Gastroesophageal sphincter (tissue), 4 donors: Measurements from ENCODE around the gene POU1F1. TPM values are rescaled to one million over a fixed set of nuclear protein-coding genes. Genes with fewer than 3 reads are reported as not detected.

Source experiments
- ATAC-seq: fragments of 150-250 bp; one replicate; pipeline ENCODE4 v1.9.1; 2016; ENCODE audit warnings: mild to moderate bottlenecking, moderate library complexity
- H3K27ac ChIP-seq, 4 donors: fragments of 200-600 bp; sonication (generic) in 3 of 4; 1 replicate in 3 of 4; 2 replicates in 1 of 4; pipeline ENCODE4 v1.5.1; 2016 to 2019
- H3K27me3 ChIP-seq: fragments of 200-600 bp; sonication (generic); one replicate; pipeline ENCODE4 v1.5.1; 2019
- H3K36me3 ChIP-seq, 2 donors: fragments of 200-600 bp; sonication (generic); one replicate each; pipeline ENCODE4 v1.5.1; 2019; ENCODE audit warnings: control low read depth in 1 of 2
- H3K4me1 ChIP-seq, 3 donors: fragments of 200-600 bp; sonication (generic); 1 replicate in 2 of 3; 2 replicates in 1 of 3; pipeline ENCODE4 v1.5.1; 2016 to 2019; ENCODE audit warnings: control low read depth in 2 of 3
- H3K4me3 ChIP-seq, 2 donors: fragments of 200-600 bp; sonication (generic); one replicate each; pipeline ENCODE4 v1.5.1; 2019; ENCODE audit warnings: mild to moderate bottlenecking in 1 of 2, moderate library complexity in 1 of 2
- H3K9me3 ChIP-seq, 3 donors: fragments of 200-600 bp; sonication (generic); one replicate each; pipeline ENCODE4 v1.5.1; 2017 to 2019; ENCODE audit warnings: control low read depth in 2 of 3
- EP300 ChIP-seq: sonication (generic); formaldehyde crosslinking; IDR thresholded peaks from one replicate; pipeline ENCODE4 v1.6.1; 2017; ENCODE audit warnings: antibody characterized with exemption, mild to moderate bottlenecking
- POLR2A ChIP-seq, 2 donors: fragments of 450-650 bp; IDR thresholded peaks; one replicate each; pipeline ENCODE4 v1.6.1; 2017; ENCODE audit warnings: antibody characterized with exemption in 2 of 2, mild to moderate bottlenecking in 2 of 2, moderate library complexity in 1 of 2
- POLR2AphosphoS5 ChIP-seq: sonication (generic); formaldehyde crosslinking; IDR thresholded peaks from one replicate; pipeline ENCODE4 v1.6.1; 2017; ENCODE audit warnings: antibody characterized with exemption
- WGBS, 2 donors: methylation state at CpG; one replicate each; pipeline ENCODE4 v1.1.5; 2018; ENCODE audit warnings: low coverage in 1 of 2; 5-methylcytosine and 5-hydroxymethylcytosine counted together
- small RNA-seq, 4 donors: library from RNA; depleted of rRNA; stranded (forward); fragments of <200 nt; gene quantifications; one replicate each; pipeline ENCODE3, GENCODE V24; 2016
- total RNA-seq, 4 donors: library from RNA; depleted of rRNA; stranded (reverse); fragments of >200 nt; gene quantifications; one replicate each; pipeline ENCODE4 v1.1.0, GENCODE V29; 2016
- TF ChIP-seq, protein P1 (sequence below), 4 experiments: fragments of 200-600 bp in 2 of 4; fragments of 450-650 bp in 2 of 4; sonication (generic) in 1 of 4; IDR thresholded peaks; one replicate each; pipeline ENCODE4 v1.5.1; 2017 to 2019; ENCODE audit warnings: antibody characterized with exemption in 4 of 4, mild to moderate bottlenecking in 2 of 4, moderate library complexity in 2 of 4

The POU1F1 gene
- total RNA-seq, 4 donors from 2014 or later = not detected

DNA sequence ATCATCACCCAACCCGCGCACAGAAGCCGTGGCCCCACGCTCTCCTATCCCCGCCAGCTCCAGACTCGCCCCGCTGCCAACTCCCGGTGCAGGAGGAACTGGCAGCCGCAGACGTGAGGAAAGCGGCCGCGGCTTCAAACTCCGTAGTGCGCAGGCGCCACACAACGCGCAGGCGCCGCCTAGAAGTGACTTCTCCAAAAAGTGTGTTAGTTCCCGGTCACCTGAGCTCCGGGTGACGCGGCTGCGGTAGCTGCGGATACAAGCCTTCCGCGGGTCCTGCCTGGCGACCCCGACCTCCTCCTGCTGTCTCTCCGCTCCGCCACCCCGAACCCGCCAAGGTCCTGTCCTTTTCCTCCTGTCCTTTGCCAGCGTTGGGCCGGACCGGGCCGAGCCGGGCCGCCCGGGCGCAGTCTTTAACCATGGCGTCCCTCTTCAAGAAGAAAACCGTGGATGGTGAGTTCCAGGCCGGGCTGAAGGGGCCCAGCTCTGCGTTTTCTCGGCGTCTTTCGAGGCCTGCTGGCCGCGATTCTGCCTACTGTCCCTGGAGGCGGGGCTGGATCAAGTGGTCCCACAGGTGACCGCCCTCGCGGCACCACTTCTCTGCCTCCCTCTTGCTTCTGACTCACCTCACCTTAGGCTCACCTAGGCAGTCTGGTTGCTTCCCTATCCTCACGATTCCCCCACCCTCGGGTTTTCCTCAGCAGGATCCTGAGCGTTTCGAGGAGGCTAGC is 49.1 kb downstream of the POU1F1 start, which contains the start of gene CHMP2B:
TSS of gene CHMP2B (plus strand) at position 206 of the 731 bp plus-strand sequence. CDS start at position 420, 214 bp downstream.
- 0% methylated on average over 4 to 9 of the region's 59 CpGs for WGBS, 2 donors
- H3K4me1 ChIP-seq = peaks cover 0 to 47% (median 5%) of the 10 kb centered on the region in 3 donors
- ATAC-seq = peak; percentile 96
- no peak for TF ChIP-seq EP300
- peak; percentile 69 to 73 for TF ChIP-seq POLR2A (IDR thresholded peaks at IDR 0.05)
- TF ChIP-seq POLR2AphosphoS5 = peak; percentile 90
- TF ChIP-seq, protein P1, sequence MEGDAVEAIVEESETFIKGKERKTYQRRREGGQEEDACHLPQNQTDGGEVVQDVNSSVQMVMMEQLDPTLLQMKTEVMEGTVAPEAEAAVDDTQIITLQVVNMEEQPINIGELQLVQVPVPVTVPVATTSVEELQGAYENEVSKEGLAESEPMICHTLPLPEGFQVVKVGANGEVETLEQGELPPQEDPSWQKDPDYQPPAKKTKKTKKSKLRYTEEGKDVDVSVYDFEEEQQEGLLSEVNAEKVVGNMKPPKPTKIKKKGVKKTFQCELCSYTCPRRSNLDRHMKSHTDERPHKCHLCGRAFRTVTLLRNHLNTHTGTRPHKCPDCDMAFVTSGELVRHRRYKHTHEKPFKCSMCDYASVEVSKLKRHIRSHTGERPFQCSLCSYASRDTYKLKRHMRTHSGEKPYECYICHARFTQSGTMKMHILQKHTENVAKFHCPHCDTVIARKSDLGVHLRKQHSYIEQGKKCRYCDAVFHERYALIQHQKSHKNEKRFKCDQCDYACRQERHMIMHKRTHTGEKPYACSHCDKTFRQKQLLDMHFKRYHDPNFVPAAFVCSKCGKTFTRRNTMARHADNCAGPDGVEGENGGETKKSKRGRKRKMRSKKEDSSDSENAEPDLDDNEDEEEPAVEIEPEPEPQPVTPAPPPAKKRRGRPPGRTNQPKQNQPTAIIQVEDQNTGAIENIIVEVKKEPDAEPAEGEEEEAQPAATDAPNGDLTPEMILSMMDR (IDR thresholded peaks at IDR 0.05) = no peak
- peak within 1 kb of the TSS; percentile 72 to 95 for H3K4me3 ChIP-seq
- H3K36me3 ChIP-seq = no peaks in the 10 kb centered on the region
- no peaks in the 10 kb centered on the region for H3K27me3 ChIP-seq
- H3K9me3 ChIP-seq = no peaks in the 10 kb centered on the region
- H3K27ac ChIP-seq = peak within 1 kb of the TSS; percentile 43 to 93 (median 90)

DNA sequence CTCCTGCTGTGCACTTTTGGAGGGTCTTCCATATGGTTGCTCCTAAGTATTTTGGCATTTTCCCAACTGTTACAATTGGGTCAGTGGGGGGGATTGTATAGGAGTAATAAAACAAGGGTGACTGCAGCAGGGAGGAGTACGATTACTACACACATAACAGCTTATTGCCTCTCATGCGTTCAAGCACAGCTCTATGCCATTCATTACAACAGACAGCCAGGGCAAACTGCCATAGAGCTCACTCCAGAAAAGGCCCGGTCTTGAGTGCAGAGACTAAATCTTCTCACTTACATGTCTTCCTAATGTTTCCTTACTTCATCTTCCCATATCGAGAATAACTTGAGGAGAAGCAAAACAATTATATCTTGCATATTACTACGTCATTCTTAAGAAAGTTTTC is 50.7 kb downstream of the POU1F1 start:
- Histone ChIP-seq H3K9me3 (no peaks in the 10 kb centered on the region), H3K4me3 (no peak overlapping the region), H3K36me3 (no peaks in the 10 kb centered on the region), H3K4me1 (peaks cover 0 to 41% (median 5%) of the 10 kb centered on the region in 3 donors), H3K27ac (no peak overlapping the region), H3K27me3 (no peaks in the 10 kb centered on the region)
- TF ChIP-seq, protein P1 (IDR thresholded peaks at IDR 0.05) = no peak
- TF ChIP-seq EP300 = no peak
- no peak for TF ChIP-seq POLR2A (IDR thresholded peaks at IDR 0.05)
- no peak for TF ChIP-seq POLR2AphosphoS5
- no peak for ATAC-seq
- 18 to 61% methylated on average over 3 of the region's 5 CpGs for WGBS, 2 donors

DNA sequence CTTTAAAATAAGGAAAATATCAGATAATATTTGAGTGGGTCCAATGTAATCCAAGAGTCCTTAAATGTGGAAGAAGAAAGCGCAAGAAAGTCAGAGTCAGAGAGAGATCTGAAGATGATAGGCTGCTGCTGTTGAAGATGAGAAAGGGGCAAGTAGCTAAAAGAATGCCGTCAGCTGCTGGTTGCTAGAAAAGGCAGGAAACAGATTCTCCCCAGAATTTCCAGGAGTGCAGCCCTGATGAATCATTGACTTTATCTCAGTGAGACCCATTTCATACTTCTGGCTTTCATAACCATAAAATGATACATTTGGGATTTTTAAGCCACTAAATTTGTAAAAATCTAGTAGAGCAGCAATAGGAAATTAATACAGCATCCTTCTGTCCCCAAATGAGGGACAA is 56.8 kb downstream of the POU1F1 start:
- WGBS, 2 donors = 67% methylated on average over 1 to 2 of the region's 2 CpGs
- Histone ChIP-seq H3K36me3 (no peaks in the 10 kb centered on the region), H3K27me3 (no peaks in the 10 kb centered on the region), H3K9me3 (no peaks in the 10 kb centered on the region), H3K4me1 (no peaks in the 10 kb centered on the region), H3K4me3 (no peak overlapping the region), H3K27ac (no peak overlapping the region)
- ATAC-seq = no peak
- TF ChIP-seq, protein P1 (IDR thresholded peaks at IDR 0.05) = no peak
- TF ChIP-seq POLR2AphosphoS5 (no peak), POLR2A (IDR thresholded peaks at IDR 0.05) (no peak), EP300 (no peak)

DNA sequence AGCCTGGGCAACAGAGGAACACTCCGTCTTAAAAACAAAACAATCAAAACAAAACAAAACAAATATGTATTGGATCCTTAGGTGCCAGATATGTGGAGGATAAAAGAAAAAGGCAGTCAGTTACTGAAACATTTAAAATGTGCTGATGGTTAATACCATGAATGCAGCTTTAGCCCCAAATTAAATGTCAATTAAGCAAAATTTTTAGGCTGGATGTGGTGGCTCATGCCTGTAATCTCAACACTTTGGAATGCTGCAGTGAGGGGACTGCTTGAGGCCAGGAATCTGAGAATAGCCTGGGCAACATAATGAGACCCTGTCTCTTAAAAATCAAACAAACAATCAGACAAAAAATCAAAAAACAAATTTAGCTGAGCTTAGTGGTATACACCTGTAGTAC is 57.8 kb downstream of the POU1F1 start:
- Histone ChIP-seq H3K4me1 (no peaks in the 10 kb centered on the region), H3K27ac (no peak overlapping the region), H3K27me3 (no peaks in the 10 kb centered on the region), H3K4me3 (no peak overlapping the region), H3K9me3 (no peaks in the 10 kb centered on the region), H3K36me3 (no peaks in the 10 kb centered on the region)
- no peak for ATAC-seq
- no peak for TF ChIP-seq POLR2A (IDR thresholded peaks at IDR 0.05)
- TF ChIP-seq, protein P1 (IDR thresholded peaks at IDR 0.05) = no peak
- 100% methylated on average over 1 of the region's 1 CpG; no CpG with 5 or more reads in 1 of the 2 donors for WGBS, 2 donors

Small RNA genes within 50 kb of the gene (small RNA-seq; reads per million reads assigned to genes)
- gene MIR4795 = 0 reads per million in 4 donors

Other genes starting within 250 kb of the POU1F1 start
- 10 to 100 TPM; 42.3 to 63.3 (median 44.2) TPM for gene CHMP2B, start 49.3 kb downstream of the POU1F1 start, total RNA-seq